Peyer's patch (tissue), 4 donors: ENCODE measurements around the gene ZDHHC18. TPM values are rescaled to one million over a fixed set of nuclear protein-coding genes. Genes with fewer than 3 reads are reported as not detected.

ENCODE experiments used
- DNase-seq, 3 donors: peaks; one replicate each; pipeline ENCODE4 v3.0.0-alpha.2; 2017 to 2019
- H3K27ac ChIP-seq, 4 donors: fragments of 200-600 bp; sonication (generic); one replicate each; pipeline ENCODE4 v1.5.1; 2016 to 2019
- H3K27me3 ChIP-seq, 2 donors: fragments of 200-600 bp; sonication (generic); one replicate each; pipeline ENCODE4 v1.5.1; 2019
- H3K36me3 ChIP-seq, 3 donors: fragments of 200-600 bp; sonication (generic); one replicate each; pipeline ENCODE4 v1.5.1; 2016 to 2019
- H3K4me1 ChIP-seq, 4 donors: fragments of 200-600 bp; sonication (generic); one replicate each; pipeline ENCODE4 v1.5.1; 2016 to 2019
- H3K4me3 ChIP-seq, 4 donors: fragments of 200-600 bp; sonication (generic); 1 replicate in 3 of 4; 2 replicates in 1 of 4; pipeline ENCODE4 v1.5.1; 2016 to 2019; ENCODE audit warnings: mild to moderate bottlenecking in 1 of 4
- H3K9me3 ChIP-seq, 4 donors: fragments of 200-600 bp; sonication (generic); one replicate each; pipeline ENCODE4 v1.5.1; 2016 to 2019; ENCODE audit warnings: mild to moderate bottlenecking in 1 of 4
- POLR2A ChIP-seq, 2 donors: fragments of 450-650 bp; IDR thresholded peaks; one replicate each; pipeline ENCODE4 v1.5.1; 2017; ENCODE audit warnings: antibody characterized with exemption in 2 of 2, mild to moderate bottlenecking in 2 of 2, moderate library complexity in 2 of 2
- total RNA-seq, 4 donors: library from RNA; depleted of rRNA; stranded (reverse); fragments of >200 nt; gene quantifications; one replicate each; pipeline ENCODE4 v1.1.0, GENCODE V29; 2016
- TF ChIP-seq, protein P1 (sequence below), 6 experiments: fragments of 450-650 bp in 4 of 6; fragments of 200-600 bp in 2 of 6; sonication (generic) in 1 of 6; IDR thresholded peaks; one replicate each; pipeline ENCODE4 v1.5.1; 2017 to 2019; ENCODE audit warnings: antibody characterized with exemption in 6 of 6, mild to moderate bottlenecking in 3 of 6, moderate library complexity in 1 of 6

ZDHHC18 gene, protein sequence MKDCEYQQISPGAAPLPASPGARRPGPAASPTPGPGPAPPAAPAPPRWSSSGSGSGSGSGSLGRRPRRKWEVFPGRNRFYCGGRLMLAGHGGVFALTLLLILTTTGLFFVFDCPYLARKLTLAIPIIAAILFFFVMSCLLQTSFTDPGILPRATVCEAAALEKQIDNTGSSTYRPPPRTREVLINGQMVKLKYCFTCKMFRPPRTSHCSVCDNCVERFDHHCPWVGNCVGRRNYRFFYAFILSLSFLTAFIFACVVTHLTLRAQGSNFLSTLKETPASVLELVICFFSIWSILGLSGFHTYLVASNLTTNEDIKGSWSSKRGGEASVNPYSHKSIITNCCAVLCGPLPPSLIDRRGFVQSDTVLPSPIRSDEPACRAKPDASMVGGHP
- total RNA-seq: 10 to 100 TPM; 12.4 to 40.3 (median 29.0) TPM

- no peaks in the 10 kb centered on the region for H3K36me3 ChIP-seq
- peaks cover 3 to 39% (median 15%) of the 10 kb centered on the region in 4 donors for H3K4me1 ChIP-seq
- H3K4me3 ChIP-seq: peak within 1 kb of the TSS; percentile 68 to 93 (median 84)
- DNase-seq: peak; percentile 67 to 85 (median 80)
- no peaks in the 10 kb centered on the region for H3K9me3 ChIP-seq
- TF ChIP-seq, protein P1, sequence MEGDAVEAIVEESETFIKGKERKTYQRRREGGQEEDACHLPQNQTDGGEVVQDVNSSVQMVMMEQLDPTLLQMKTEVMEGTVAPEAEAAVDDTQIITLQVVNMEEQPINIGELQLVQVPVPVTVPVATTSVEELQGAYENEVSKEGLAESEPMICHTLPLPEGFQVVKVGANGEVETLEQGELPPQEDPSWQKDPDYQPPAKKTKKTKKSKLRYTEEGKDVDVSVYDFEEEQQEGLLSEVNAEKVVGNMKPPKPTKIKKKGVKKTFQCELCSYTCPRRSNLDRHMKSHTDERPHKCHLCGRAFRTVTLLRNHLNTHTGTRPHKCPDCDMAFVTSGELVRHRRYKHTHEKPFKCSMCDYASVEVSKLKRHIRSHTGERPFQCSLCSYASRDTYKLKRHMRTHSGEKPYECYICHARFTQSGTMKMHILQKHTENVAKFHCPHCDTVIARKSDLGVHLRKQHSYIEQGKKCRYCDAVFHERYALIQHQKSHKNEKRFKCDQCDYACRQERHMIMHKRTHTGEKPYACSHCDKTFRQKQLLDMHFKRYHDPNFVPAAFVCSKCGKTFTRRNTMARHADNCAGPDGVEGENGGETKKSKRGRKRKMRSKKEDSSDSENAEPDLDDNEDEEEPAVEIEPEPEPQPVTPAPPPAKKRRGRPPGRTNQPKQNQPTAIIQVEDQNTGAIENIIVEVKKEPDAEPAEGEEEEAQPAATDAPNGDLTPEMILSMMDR (IDR thresholded peaks at IDR 0.05): peak; percentile 35 to 92 (median 62)
- peak in 1 of 2 donors; percentile 51 for TF ChIP-seq POLR2A (IDR thresholded peaks at IDR 0.05)
- H3K27ac ChIP-seq: peak within 1 kb of the TSS; percentile 73 to 87 (median 83)
- H3K27me3 ChIP-seq: no peaks in the 10 kb centered on the region
Measured at GRCh38 chr1:26826261-26827105, at the start of gene ZDHHC18. ZDHHC18 (plus strand) TSS chr1:26826688; CDS start chr1:26826805, 117 bp downstream.

DNA sequence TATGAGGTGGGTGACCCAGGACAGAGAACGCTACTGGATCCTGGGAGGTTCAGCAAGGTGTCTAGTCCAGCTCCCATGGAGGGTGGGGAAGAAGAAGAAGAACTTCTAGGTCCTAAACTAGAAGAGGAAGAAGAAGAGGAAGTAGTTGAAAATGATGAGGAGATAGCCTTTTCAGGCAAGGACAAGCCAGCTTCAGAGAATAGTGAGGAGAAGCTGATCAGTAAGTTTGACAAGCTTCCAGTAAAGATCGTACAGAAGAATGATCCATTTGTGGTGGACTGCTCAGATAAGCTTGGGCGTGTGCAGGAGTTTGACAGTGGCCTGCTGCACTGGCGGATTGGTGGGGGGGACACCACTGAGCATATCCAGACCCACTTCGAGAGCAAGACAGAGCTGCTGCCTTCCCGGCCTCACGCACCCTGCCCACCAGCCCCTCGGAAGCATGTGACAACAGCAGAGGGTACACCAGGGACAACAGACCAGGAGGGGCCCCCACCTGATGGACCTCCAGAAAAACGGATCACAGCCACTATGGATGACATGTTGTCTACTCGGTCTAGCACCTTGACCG, 47.3 kb upstream of the ZDHHC18 start:
- no peaks in the 10 kb centered on the region for H3K9me3 ChIP-seq
- H3K36me3 ChIP-seq: peaks cover 0 to 77% (median 0%) of the 10 kb centered on the region in 3 donors
- no peak overlapping the region for H3K4me3 ChIP-seq
- H3K27ac ChIP-seq: no peak overlapping the region
- no peaks in the 10 kb centered on the region for H3K27me3 ChIP-seq
- TF ChIP-seq POLR2A (IDR thresholded peaks at IDR 0.05): no peak
- TF ChIP-seq, protein P1 (IDR thresholded peaks at IDR 0.05): no peak
- peaks cover 0 to 18% (median 6%) of the 10 kb centered on the region in 4 donors for H3K4me1 ChIP-seq
- no peak for DNase-seq

- no peak for DNase-seq
- Histone ChIP-seq H3K36me3 (peaks cover 0 to 65% (median 0%) of the 10 kb centered on the region in 3 donors), H3K27me3 (no peaks in the 10 kb centered on the region), H3K9me3 (no peaks in the 10 kb centered on the region), H3K4me3 (no peak overlapping the region), H3K4me1 (peaks cover 0 to 30% (median 6%) of the 10 kb centered on the region in 4 donors), H3K27ac (peak overlapping the region in 1 of 4 donors; percentile 10)
- no peak for TF ChIP-seq POLR2A (IDR thresholded peaks at IDR 0.05)
- TF ChIP-seq, protein P1 (IDR thresholded peaks at IDR 0.05): no peak
Measured at GRCh38 chr1:26780344-26780957, 46.0 kb upstream of the ZDHHC18 start.

- H3K36me3 ChIP-seq: peaks cover 0 to 56% (median 0%) of the 10 kb centered on the region in 3 donors
- no peak for DNase-seq
- no peak overlapping the region for H3K27ac ChIP-seq
- H3K9me3 ChIP-seq: no peaks in the 10 kb centered on the region
- H3K4me1 ChIP-seq: peaks cover 6 to 39% (median 12%) of the 10 kb centered on the region in 4 donors
- H3K27me3 ChIP-seq: no peaks in the 10 kb centered on the region
- no peak for TF ChIP-seq POLR2A (IDR thresholded peaks at IDR 0.05)
- TF ChIP-seq, protein P1 (IDR thresholded peaks at IDR 0.05): no peak
- H3K4me3 ChIP-seq: no peak overlapping the region
Measured at GRCh38 chr1:26781206-26781825, 45.2 kb upstream of the ZDHHC18 start.
